GM23248 (cell line): ENCODE data around the gene SPTAN1.

ENCODE experiments used
- EZH2 ChIP-seq: fragments of 200-600 bp; sonication (generic); IDR thresholded peaks from 2 replicates; pipeline ENCODE4 v1.6.1; 2018; ENCODE audit warnings: antibody characterized with exemption, mild to moderate bottlenecking; ENCODE audit not compliant: insufficient read depth, poor library complexity, severe bottlenecking
- EZH2phosphoT487 ChIP-seq: fragments of 200-600 bp; sonication (generic); IDR thresholded peaks from 2 replicates; pipeline ENCODE4 v1.6.1; 2018; ENCODE audit warnings: antibody characterized with exemption, moderate library complexity, mild to moderate bottlenecking, low read depth; ENCODE audit not compliant: insufficient read depth

- TF ChIP-seq EZH2 (no peak), EZH2phosphoT487 (no peak)
Observed at GRCh38 chr9:128603697-128604096, 51.3 kb downstream of the SPTAN1 start.
